Fibroblast of mammary gland (primary cell): Measurements from ENCODE around the gene RIC3.

Source experiments
- DNase-seq: peaks from one replicate; pipeline ENCODE4 v3.0.0-alpha.2; 2010; ENCODE audit warnings: low read depth
- H3K4me3 ChIP-seq: 2 replicates; pipeline ENCODE4 v1.5.1; 2011; ENCODE audit warnings: low read depth, mild to moderate bottlenecking, low read length, moderate library complexity; ENCODE audit not compliant: control insufficient read depth
- CTCF ChIP-seq: conservative IDR thresholded peaks from 2 replicates; pipeline ENCODE4 v1.5.1; 2011; ENCODE audit warnings: low read depth, low read length, inconsistent platforms; ENCODE audit not compliant: control insufficient read depth, insufficient read depth

The RIC3 gene

GRCh38 chr11:8202516-8203413 lies 33.9 kb upstream of the RIC3 start:
- no peak for TF ChIP-seq CTCF
- no peak overlapping the region for H3K4me3 ChIP-seq
- DNase-seq, result no peak

- H3K4me3 ChIP-seq, result no peak overlapping the region
- no peak for TF ChIP-seq CTCF
- DNase-seq, result no peak
Measured at GRCh38 chr11:8201644-8202365, 33.0 kb upstream of the RIC3 start.

- TF ChIP-seq CTCF, result no peak
- no peak overlapping the region for H3K4me3 ChIP-seq
- DNase-seq, result no peak
Measured at GRCh38 chr11:8199676-8200075, 30.9 kb upstream of the RIC3 start.

- no peak overlapping the region for H3K4me3 ChIP-seq
- DNase-seq, result no peak
- no peak for TF ChIP-seq CTCF
Measured at GRCh38 chr11:8196749-8197148, 27.9 kb upstream of the RIC3 start.

- no peak overlapping the region for H3K4me3 ChIP-seq
- TF ChIP-seq CTCF, result no peak
- no peak for DNase-seq
Measured at GRCh38 chr11:8194956-8195355, 26.1 kb upstream of the RIC3 start.

GRCh38 chr11:8192896-8193209 lies 24.0 kb upstream of the RIC3 start:
- TF ChIP-seq CTCF, result no peak
- DNase-seq, result no peak
- H3K4me3 ChIP-seq, result no peak overlapping the region
